ENCODE measurements around the gene ERAS.

ERAS gene

GRCh38 chrX:48826135-48826875 lies at the start of gene ERAS:
TSS of gene ERAS (plus strand) at chrX:48826513. CDS start at chrX:48829124, 2,611 bp downstream.
- no peak for DNase-seq

- DNase-seq = no peak
Measured at GRCh38 chrX:48776818-48777439, 49.4 kb upstream of the ERAS start.

- DNase-seq = peak; percentile 21
Measured at GRCh38 chrX:48779399-48779798, 46.9 kb upstream of the ERAS start.

- no peak for DNase-seq
Measured at GRCh38 chrX:48781705-48782104, 44.6 kb upstream of the ERAS start.

GRCh38 chrX:48782216-48782615 lies 44.1 kb upstream of the ERAS start:
- DNase-seq = no peak

GRCh38 chrX:48782795-48783194 lies 43.5 kb upstream of the ERAS start:
- no peak for DNase-seq

GRCh38 chrX:48784726-48785125 lies 41.6 kb upstream of the ERAS start:
- DNase-seq = no peak

- no peak for DNase-seq
Measured at GRCh38 chrX:48785186-48785539, 41.1 kb upstream of the ERAS start.

- DNase-seq = no peak
Measured at GRCh38 chrX:48785540-48786214, 40.6 kb upstream of the ERAS start.

- no peak for DNase-seq
Measured at GRCh38 chrX:48786341-48786800, 39.9 kb upstream of the ERAS start, which contains the start of gene GATA1. TSS of gene GATA1 (plus strand) at chrX:48786590. CDS start at chrX:48791110, 4,520 bp downstream.

GRCh38 chrX:48786825-48787504 lies 39.3 kb upstream of the ERAS start:
- DNase-seq = no peak

- no peak for DNase-seq
Measured at GRCh38 chrX:48787505-48788443, 38.5 kb upstream of the ERAS start.

GRCh38 chrX:48789366-48790220 lies 36.7 kb upstream of the ERAS start:
- DNase-seq = no peak

GRCh38 chrX:48790477-48790876 lies 35.8 kb upstream of the ERAS start:
- no peak for DNase-seq

GRCh38 chrX:48791063-48791820 lies 35.1 kb upstream of the ERAS start:
- no peak for DNase-seq

GRCh38 chrX:48792219-48792618 lies 34.1 kb upstream of the ERAS start:
- no peak for DNase-seq

GRCh38 chrX:48793935-48794334 lies 32.4 kb upstream of the ERAS start:
- DNase-seq = no peak

- no peak for DNase-seq
Measured at GRCh38 chrX:48794340-48794910, 31.9 kb upstream of the ERAS start.

GRCh38 chrX:48794911-48795515 lies 31.3 kb upstream of the ERAS start:
- DNase-seq = no peak

- no peak for DNase-seq
Measured at GRCh38 chrX:48798318-48798717, 28.0 kb upstream of the ERAS start.

Data from retina (tissue), 1 donor.